ENCODE results near the gene CSNK1G2.

The CSNK1G2 gene

DNA sequence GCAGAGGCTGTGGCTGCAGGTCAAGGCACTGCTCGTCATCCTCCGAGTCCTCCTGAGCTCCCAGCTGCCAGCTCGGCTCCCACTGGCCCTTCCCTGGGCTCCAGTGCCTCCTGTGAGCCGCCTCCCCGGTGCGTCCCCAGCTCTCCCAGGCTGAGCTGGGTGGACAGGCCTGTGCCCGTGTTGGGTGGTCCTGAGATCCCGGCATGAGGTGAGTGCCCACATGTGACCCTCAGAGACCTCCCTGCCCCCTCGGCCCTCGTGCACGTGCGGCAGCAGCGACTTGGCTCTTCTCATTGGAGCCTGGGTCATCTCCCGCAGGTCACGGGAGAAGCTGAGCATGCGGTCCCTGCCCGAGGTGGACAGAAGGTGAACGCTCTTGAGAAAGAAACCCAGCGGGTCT is 20.3 kb upstream of the CSNK1G2 start:
- no peak for DNase-seq

DNA sequence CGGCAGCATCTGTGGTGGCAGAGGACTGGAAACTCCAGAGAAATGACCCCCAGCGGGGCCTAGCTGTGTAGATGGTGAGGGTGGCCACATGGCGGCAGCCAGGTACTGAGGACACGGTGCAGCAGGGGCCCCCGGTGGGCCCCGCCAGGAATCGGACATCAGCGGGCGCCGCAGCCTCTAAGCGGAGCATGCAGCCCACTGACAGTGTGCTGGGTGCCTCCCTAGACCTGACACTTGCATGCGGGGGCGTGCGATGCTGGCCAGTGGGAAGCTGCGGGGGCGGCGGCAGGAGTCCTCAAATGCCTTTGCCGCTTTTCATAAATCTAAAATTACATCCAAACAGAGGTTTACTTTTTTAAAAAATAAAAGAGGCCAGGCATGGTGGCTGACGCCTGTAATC is 19.6 kb upstream of the CSNK1G2 start:
- no peak for DNase-seq

DNA sequence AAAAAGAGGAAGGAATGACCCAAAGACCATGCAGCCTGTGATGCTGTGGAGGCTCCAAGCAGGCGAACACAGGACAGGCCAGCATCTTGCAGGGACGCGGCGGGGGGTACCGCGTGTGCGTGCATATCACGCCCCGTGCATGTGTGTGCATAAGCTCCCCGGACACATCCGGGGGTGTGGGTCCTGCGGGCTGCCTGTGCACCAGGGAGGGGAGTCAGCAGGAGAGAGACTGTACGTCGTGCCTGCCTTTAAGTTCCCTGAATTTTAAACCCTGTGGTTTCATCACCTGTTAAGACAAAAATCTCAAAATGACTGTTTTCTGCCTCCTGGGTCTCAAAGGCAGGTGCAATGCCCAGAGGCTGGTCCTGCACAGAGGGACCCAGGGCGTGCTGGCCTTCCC is 19.1 kb upstream of the CSNK1G2 start:
- no peak for DNase-seq

DNA sequence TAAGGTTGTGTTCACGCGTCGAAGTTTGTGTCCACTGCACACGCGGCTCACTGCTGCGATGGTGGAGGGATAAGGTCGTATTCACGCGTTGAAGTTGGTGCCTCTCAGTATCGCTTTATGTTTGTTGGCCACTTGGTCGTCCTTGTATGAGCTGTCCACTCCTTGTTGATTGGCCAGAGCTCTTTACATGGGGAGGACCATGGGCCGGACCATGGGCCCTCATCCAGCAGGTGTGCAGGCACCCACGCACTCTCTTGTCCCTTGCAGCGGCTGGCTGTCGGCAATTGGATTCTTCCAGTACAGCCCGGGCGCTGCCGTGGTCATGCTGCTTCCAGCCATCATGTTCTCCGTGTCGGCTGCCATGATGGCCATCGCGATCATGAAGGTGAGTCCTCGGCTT is 18.2 kb upstream of the CSNK1G2 start:
- DNase-seq, result no peak

DNA sequence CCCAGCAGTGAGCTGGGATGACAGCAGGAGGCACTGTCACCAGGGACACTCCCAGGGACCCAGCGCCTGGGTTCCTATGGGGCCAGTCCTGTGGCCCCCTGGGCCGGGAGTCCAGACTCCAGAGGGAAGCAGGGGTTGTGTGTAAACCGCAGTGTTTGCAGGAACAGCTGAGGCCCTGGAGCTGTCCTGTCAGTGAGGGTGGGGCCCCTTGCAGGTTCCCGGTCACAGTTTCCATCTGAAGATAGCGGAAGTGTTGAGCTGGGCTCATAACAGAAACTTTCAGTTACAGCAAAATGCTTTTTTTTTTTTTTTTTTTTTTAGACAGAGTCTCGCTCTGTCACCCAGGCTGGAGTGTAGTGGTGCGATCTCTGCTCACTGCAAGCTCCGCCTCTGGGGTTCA is 17.7 kb upstream of the CSNK1G2 start:
- DNase-seq, result peak; percentile 64

DNA sequence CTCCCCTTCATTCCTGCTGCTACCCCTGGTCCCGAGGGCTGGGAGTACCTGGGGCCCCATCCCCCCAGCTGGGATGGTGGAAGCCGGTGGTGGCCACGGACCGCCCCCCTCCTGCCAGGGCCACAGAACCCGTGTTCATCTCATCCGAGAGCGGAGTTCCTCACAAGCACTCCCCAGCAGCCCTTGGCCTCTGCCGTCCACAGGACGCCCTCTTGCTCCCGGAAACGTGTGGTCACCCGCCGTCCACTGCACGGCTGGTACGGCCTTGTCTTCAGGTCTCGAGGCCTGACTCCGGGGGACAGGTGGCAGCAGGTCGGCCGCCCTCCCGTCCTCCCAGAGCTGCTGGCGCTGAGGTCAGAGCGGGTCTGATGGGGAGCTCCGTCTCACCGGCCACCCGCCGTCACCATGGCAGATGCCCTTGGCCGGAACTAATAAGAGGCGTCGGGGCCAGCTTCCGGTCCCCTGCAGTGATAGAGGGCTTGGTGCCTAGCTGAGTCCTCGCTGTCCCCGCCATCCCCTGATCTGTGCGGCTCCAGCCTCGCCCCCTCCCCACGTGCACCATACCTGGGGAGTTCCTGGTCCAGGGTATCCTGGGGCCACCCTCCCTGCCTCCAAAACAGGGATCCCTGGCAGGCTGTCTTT is 16.5 kb upstream of the CSNK1G2 start:
- DNase-seq, result no peak

DNA sequence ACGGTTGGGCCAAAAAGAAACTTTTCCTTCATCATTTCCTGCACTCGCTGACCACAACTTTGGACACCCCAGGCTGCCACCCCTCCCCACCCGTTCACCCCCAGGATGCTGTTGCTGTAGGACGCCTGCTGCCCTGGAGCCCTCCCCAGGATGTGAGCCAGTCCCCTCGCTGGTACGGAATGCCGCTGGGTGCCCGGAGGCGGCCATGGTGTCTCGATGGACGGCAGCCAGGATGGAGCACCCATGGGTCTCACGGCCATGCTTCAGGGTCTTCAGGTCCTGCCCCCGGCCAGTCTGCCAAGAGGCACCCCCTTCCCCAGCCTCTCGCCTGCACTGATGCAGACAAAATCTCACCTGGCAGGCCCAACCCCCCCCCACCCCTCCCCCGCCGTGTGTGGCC is 15.4 kb upstream of the CSNK1G2 start:
- no peak for DNase-seq

DNA sequence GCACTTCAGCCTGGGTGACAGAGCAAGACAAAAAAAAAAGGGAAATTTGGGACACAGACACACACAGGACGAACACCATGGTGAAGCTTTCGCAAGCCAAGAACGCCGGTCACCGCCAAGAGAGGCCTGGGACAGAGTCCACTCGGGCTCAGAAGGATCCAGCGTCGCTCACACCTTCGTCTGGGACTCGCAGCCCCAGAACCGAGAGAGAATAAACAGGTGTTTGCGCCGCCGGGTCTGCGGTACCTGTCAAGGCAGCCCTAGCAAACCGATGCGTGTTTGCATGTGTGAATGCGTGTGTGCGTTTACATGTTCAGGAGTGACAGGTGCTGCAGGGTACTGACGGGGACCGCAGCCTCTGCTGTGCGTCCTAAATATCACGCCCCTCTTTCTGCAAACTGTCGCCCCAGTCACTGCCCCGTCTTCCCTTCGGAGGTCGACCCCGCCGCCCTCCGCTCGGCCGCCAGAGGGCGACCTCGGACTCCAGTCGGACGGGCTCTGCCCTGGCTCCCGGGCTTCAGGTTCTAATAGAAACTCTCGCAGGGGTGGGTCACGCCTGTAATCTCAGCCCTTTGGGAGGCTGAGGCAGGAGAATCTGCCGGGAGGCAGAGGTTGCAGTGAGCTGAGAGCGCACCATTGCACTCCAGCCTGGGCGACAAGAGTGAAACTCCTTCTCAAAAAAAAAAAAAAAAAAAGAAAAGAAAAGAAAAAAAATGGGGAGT is 11.8 kb upstream of the CSNK1G2 start:
- DNase-seq, result peak; percentile 79

DNA sequence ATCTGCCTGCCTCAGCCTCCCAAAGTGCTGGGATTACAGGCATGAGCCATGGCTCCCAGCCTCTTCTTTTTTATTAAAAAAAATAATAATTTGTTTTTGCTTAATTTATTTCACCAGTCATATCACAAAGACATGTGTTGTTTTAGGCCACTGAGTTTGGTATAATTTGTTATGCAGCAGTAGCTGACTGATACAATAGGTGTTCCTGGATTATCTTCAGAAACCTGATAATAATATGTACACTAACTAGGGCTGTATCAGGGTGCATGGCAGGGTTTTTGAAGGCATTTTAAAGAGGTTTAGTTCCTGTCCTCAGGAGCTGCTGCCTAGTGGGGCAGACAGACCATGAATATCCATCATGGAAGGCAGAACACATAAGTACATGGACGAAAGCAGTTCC is 9.5 kb upstream of the CSNK1G2 start:
- DNase-seq, result no peak

DNA sequence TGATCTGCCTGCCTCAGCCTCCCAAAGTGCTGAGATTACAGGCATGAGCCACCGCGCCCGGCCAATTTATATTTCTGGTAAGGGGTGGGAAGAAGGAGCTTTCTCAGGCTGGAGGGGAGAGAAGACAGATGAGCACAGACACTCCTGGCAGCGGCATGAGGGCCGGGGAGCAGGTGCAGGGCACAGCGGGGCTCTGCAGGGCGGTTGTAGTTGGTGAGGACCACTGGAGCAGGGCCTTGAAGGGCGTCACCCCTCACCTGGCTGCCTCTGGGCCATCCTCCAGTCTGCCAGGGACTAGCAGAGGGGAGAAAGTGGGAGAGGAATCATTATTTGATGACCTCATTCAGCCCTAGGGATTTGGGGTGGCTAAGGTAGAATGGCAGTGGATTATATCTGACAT is 8.6 kb upstream of the CSNK1G2 start:
- no peak for DNase-seq

DNA sequence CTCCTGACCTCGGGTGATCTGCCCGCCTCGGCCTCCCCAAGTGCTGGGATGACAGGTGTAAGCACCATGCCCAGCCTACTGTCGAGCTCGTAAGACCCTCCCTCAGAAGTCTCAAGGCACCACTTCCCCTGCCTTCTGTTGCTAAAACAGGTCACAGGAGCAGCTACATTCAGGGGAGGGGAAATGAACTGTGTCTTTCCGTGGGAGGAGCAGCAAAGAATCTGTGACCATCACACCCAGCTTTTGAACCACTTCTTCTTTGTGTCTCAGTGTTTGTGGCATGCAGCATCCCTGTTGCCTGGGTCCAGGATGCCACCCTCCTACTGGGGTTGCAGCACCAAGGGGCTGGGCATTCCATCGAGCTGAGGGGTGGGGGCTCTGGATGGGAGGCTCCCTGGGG is 7.7 kb upstream of the CSNK1G2 start:
- DNase-seq, result no peak

DNA sequence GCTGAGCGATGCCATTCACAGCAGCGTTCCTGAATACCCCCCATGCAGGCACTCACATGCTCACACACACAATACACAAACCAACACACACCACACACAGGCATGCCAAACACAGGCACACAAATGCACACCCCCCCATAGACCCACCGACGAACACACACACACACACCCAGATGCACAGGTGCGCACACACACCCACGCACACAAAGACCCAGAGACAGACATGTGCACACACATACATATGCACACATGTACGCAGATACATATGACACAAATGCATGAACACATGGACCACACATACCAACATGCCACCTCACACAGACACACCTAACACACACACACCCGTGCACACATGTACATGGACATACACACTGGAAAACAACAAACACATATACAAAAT is 7.0 kb upstream of the CSNK1G2 start:
- DNase-seq, result no peak

DNA sequence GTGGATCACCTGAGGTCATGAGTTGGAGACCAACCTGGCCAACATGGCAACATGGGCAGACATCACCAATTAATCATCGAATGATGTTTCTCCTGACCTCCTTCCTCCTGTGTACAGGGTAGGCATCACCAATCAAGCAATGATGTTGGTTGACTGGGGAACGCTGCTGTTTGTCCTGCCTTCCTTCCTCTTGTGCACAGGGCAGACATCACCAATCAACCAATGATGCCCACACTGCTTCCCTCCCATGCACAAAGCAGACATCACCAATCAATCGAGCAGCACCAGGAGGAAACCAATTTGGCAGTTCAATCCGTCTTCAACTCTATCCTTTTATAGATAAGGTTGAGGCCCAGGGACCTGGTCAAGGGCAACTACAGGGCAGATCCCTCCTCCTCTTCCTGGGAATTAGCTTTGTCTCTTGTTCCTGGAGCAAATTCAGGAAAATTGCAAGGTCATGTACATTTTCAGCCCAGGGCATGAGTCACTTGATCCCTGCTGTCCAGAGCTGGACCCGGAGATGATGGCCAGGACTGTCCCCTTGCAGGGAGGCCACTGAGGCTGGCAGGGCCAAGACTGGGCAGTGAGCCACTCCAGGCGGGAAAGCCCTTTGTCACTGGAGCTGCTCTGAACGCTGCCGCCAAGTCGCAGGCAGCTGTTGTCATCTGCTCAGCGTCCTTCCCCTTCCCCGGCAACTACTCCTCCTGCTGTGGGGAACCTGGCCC is 5.3 kb upstream of the CSNK1G2 start:
- peak; percentile 56 for DNase-seq

DNA sequence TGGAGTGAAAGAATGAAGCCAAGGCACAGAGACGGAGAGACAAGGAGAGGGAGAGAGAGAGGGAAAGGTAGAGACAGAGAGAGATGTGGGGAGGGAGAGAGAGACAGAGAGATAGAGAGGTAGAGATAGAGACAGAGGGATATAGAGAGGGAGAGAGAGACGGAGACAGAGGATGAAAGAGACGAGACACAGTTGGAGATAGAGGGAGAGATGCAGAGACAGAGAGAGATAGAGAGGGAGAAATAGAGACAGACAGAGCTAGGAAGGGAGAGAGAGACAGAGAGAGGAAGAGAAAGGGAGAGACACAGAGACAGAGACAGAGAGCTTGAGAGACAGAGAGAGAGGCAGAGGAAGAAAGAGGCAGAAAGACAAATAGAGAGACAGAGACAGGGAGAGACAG is 4.5 kb upstream of the CSNK1G2 start:
- no peak for DNase-seq

DNA sequence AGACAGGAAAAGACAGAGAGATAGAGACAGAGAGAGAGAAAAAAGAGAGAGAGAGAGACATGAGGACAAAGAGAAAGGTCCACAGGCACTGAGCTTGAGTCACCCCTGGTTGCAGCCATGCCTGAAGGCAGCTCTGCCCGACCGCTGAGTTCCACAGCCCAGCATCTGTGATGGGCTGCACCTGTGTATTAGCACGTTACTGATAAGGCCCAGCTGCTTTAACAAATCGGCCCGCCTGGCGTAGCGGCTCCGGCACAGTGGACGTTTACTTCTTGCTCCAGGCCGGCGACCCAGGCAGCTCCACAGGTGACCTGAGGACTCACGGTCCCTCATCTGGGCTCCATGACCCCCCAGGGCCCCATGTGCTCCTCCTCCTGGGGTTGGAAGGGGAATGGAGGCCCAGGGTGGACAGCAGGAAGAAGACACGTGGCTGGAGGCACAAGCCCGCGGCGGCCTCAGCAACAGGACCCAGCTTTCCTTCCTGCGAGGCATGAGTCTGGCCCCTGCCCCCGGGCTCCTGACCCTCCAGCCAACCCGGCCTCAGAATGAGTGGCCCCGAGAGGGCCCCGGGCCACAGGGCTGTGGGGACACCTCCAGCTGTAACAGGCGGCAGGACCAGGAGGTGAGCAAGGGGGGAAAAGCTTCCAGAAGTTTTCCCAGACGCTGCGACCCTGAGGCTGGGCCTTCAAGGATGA is 3.9 kb upstream of the CSNK1G2 start:
- no peak for DNase-seq

DNA sequence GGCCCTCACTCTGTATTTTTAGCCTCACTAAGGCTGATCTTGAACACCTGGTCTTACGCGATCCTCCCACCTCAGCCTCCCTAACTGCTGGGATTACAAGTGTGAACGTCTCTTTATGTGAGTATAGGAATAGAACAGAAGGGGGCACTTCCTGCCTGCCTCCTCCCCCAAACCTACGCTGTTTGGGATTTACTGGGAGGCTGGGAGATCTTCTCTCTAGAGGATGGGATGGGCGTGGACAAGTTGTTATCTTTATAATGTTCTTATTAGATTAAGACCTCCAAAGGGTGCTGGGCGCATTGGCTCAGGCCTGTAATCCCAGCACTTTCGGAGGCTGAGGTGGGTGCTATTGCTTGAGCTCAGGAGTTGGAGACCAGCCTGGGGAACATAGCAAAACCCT is 2.9 kb upstream of the CSNK1G2 start:
- DNase-seq, result no peak

DNA sequence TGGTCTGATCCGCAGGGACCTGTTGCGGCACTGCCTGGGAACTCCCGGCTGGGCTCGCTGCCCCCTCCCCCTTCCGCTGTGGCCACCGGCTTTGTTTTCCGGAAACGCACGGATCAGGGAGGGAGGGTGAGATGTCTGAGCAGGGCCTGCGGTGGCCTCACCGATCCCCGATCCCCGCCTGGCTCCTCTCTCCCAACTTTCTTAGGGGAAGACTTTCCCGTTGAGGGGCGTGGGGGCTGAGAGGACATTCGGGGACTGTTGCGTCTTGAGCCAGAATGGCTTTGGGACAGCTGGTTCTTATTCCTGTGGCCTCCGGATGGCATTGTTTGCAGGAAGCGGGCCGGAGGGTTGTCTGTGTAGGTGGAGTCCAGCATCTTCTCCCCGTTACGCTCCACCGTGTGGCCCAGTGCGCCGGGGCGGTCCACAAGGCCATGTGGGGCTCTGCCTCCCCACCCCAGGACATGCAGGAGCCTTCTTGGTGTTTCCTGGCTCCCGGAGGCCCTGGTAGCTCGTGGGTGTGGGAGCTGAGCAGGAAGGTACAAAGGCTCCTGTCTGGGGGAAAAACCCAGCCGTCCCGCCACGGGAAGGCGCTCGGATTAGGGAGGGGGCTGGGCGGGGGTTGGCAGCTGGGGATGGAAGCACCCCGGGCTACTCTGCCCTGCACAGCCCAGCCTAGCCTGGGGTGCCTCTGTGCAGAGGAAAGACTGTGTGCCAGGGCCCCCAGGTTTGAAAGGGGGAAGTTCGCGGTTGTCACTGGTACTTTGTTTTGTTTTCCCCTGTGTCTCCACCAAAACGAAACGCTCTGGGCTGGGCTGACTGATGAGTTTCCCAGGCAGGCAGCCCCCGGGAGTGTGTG is 1.3 kb downstream of the CSNK1G2 start:
- DNase-seq, result peak; percentile 65

DNA sequence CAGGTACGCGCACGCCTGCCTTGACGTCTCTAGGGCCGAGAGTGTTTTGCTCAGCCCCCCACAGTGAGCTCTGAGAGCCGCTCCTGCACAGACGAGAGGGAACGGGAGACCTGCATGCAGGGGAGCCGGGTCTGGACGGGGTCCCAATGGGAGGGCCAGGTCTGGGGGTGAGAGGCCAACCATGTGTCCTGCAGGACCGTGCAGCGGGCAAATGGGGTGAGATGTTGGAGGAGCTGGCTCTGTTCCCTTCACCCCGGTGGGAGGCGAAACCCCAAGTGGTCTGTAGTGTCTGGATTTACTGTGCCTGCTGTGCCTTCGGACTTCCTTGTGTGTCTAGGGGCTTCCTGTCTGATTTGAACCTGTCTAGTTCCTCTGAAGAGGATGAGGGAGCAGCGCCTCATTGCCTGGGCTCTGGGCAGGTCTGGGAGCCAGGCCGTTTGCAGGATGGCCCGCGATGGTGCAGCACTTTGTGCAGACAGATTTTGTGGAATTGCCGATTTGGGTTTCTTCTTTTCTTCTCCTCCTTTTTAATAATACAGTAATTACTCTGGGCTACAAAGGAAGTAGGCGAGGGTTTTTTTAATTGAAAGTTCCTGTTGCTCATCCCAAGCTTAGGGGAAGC is 2.1 kb downstream of the CSNK1G2 start:
- DNase-seq, result no peak

DNA sequence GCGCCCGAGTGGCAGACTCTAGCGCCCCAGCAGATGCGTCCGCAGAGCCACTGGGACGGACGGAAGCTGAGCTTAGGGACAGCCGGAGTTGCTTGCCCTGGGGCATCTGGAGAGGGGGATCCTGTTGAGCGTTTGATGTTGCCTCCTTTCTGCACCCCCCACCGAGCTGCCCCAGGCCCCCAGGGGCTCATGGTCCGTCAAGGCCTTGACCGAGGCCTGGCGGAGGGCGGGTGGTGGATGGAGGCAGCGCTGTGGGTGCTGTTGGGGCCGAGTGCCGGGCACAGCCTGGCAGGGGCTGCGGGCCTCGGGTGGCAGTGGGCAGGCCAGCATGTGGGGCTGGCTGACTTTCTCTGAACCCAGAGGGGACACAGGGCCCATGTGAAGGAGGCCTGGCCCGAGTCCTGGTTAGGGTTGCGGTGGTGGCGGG is 2.7 kb downstream of the CSNK1G2 start:
- DNase-seq, result no peak

DNA sequence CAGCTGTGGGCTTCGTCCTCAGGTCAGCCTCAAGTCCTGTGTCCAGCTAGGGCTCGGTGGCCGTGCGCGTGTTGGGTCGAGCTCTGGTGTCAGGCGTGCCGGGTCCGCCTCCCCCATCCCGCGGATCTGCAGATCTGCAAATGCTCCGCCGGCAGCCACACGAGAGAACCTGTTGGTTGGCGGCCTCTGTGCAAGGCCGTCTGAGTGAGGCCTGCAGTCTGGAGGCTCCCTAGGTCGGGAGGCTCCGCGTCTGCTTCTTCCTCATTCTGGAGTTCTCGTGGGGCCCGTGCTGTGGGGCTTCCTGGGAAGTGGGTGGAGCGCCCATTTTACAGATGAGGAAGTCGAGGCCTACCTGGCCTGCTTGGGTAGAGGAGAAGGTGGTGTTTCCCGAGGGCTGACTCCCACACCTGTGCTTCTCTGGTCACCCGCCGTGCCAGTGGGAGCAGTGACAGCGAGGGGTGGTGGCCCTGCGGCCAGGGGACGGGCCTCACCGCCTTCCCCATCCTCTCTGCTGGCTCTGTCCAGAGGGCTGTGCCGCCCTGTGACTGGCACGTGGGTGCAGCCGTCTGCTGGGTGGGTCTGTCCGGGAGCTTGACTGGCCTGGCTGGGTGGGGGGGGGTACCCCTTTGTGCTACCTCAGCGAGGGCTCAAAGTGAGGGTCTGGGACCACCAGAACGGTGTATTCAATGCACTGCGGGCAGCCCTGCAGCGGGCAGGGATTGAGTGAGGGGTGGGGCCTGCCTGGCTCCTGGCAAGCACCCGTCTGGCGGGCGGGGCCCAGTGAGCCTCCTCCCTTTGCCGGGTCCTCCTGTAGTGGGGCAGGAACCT is 3.3 kb downstream of the CSNK1G2 start:
- DNase-seq, result no peak

DNA sequence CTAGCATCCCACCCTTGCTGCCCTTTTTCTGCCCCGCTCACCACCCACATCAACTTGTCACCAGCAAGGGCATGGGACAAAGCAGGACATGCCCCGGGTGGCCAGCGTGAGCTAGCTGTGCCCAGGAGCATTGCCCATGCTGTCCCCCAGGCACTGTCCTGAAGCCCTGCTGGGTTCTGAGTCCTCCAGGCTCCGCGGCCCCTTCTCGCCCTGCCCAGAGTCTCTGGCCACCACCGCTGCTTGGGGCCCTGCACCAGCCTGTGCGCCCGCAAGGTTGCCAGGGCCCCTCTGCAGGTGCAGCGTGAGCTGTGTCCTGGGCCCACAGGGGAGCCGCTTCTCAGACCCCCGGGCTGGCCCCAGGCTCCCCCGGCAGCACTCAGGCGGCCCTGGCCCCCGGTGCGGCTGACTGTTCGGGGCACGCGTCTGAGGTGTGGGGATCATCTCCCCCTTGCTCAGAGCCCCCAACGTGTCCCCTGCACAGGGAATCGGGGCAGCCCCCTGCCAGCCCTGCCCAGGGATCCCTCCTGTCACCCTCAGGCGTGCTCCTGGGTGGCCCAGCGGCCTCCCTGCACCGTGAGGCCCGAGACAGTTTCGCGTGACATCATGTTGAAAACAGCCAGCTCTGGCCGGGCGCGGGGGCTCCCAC is 4.1 kb downstream of the CSNK1G2 start:
- DNase-seq, result no peak

All from stimulated activated CD4-positive, alpha-beta T cell treated with anti-CD3 and anti-CD28 coated beads, Interleukin-1b, Interleukin-23, amount 100 ng/mL, for 48 hours (primary cell).